K562 (cell line): ENCODE measurements around the gene VPS45. TPM values are rescaled to one million over a fixed set of nuclear protein-coding genes. Genes with fewer than 3 reads are reported as not detected.

ENCODE experiments used
- ARID3A ChIP-seq: IDR thresholded peaks from 2 replicates; pipeline ENCODE4 v1.6.1; 2012; ENCODE audit warnings: low read depth, low read length, improper control_type of control experiment, borderline replicate concordance
- ATF7 ChIP-seq: fragments of 450-650 bp; IDR thresholded peaks from 2 replicates; pipeline ENCODE4 v1.7.1; 2014; ENCODE audit warnings: mild to moderate bottlenecking, moderate library complexity
- CBFA2T3 ChIP-seq: fragments of 450-650 bp; IDR thresholded peaks from 2 replicates; pipeline ENCODE4 v1.6.1; 2017
- CHD2 ChIP-seq: IDR thresholded peaks from 2 replicates; pipeline ENCODE4 v1.6.1; 2011; ENCODE audit warnings: low read depth, low read length
- ELF2 ChIP-seq: fragments of 250-450 bp; sonication (Bioruptor Pico); IDR thresholded peaks from 2 replicates; pipeline ENCODE4 v1.5.0; 2021; ENCODE audit warnings: mild to moderate bottlenecking
- ESRRB ChIP-seq: fragments of 250-450 bp; sonication (Bioruptor Pico); IDR thresholded peaks from 2 replicates; pipeline ENCODE4 v1.5.0; 2020; ENCODE audit warnings: mild to moderate bottlenecking, moderate library complexity, borderline replicate concordance
- FOXA3 ChIP-seq, 2 experiments: fragments of 450-650 bp in 1 of 2; sonication (generic) in 1 of 2; formaldehyde crosslinking; IDR thresholded peaks in 1 of 2; conservative IDR thresholded peaks in 1 of 2; 2 replicates each; pipeline versions ENCODE4 v1.4.0 to v1.8.0; 2020 to 2022; ENCODE audit warnings: mild to moderate bottlenecking in 2 of 2, missing genetic modification reagents in 1 of 2
- FOXM1 ChIP-seq, 2 experiments: fragments of 450-650 bp in 1 of 2; sonication (generic) in 1 of 2; formaldehyde crosslinking in 1 of 2; IDR thresholded peaks; 2 replicates each; pipeline versions ENCODE4 v1.6.1 to v1.9.0; 2017 to 2022; ENCODE audit warnings: low read depth in 2 of 2, mild to moderate bottlenecking in 2 of 2, missing genetic modification reagents in 1 of 2, moderate library complexity in 1 of 2
- HSF4 ChIP-seq: fragments of 250-450 bp; sonication (Bioruptor Pico); IDR thresholded peaks from 2 replicates; pipeline ENCODE4 v2.1.2; 2022; ENCODE audit warnings: mild to moderate bottlenecking, moderate library complexity, borderline replicate concordance
- KAT7 ChIP-seq: sonication (generic); formaldehyde crosslinking; IDR thresholded peaks from 2 replicates; pipeline ENCODE4 v1.8.0; 2022; ENCODE audit warnings: missing genetic modification reagents, mild to moderate bottlenecking, borderline replicate concordance
- L3MBTL2 ChIP-seq: fragments of 450-650 bp; IDR thresholded peaks from 2 replicates; pipeline ENCODE4 v1.6.1; 2016; ENCODE audit warnings: mild to moderate bottlenecking, moderate library complexity
- MEIS2 ChIP-seq: fragments of 450-650 bp; IDR thresholded peaks from 2 replicates; pipeline ENCODE4 v1.6.1; 2014; ENCODE audit warnings: mild to moderate bottlenecking; ENCODE audit not compliant: partially characterized antibody
- MTA3 ChIP-seq: fragments of 450-650 bp; formaldehyde crosslinking; IDR thresholded peaks from 2 replicates; pipeline ENCODE4 v1.6.1; 2017; ENCODE audit warnings: mild to moderate bottlenecking, borderline replicate concordance
- PHF8 ChIP-seq: fragments of 200-600 bp; sonication (generic); IDR thresholded peaks from 2 replicates; pipeline ENCODE4 v1.6.1; 2012; ENCODE audit warnings: mixed run types, mild to moderate bottlenecking, inconsistent platforms, low read length, moderate library complexity, borderline replicate concordance
- RAD51 ChIP-seq: fragments of 450-650 bp; IDR thresholded peaks from 2 replicates; pipeline ENCODE4 v1.7.1; 2016; ENCODE audit warnings: low read depth, mild to moderate bottlenecking, borderline replicate concordance
- TAF7 ChIP-seq: fragments of 450-650 bp; IDR thresholded peaks from 2 replicates; pipeline ENCODE4 v1.6.1; 2016; ENCODE audit warnings: missing genetic modification characterization, missing compliant biosample characterization
- XRCC5 ChIP-seq: fragments of 200-400 bp; formaldehyde crosslinking; IDR thresholded peaks from 2 replicates; pipeline ENCODE4 v1.6.1; 2017; ENCODE audit warnings: low read depth, mild to moderate bottlenecking, low read length
- ZBTB1 ChIP-seq: sonication (generic); formaldehyde crosslinking; IDR thresholded peaks from 2 replicates; pipeline ENCODE4 v1.8.1; 2023; ENCODE audit warnings: missing genetic modification reagents, low read depth, mild to moderate bottlenecking, borderline replicate concordance
- ZNF133 ChIP-seq: fragments of 250-450 bp; sonication (Bioruptor Pico); IDR thresholded peaks from 2 replicates; pipeline ENCODE4 v1.4.0; 2020; ENCODE audit warnings: mild to moderate bottlenecking
- ZNF324 ChIP-seq: fragments of 250-450 bp; sonication (Bioruptor Pico); IDR thresholded peaks from 2 replicates; pipeline ENCODE4 v1.4.0; 2020; ENCODE audit warnings: mild to moderate bottlenecking
- ZNF561 ChIP-seq: fragments of 450-650 bp; formaldehyde crosslinking; conservative IDR thresholded peaks from 2 replicates; pipeline ENCODE4 v1.4.0; 2020; ENCODE audit warnings: mild to moderate bottlenecking, moderate library complexity
- ZNF583 ChIP-seq: fragments of 250-450 bp; sonication (Bioruptor Pico); IDR thresholded peaks from 2 replicates; pipeline ENCODE4 v1.4.0; 2020
- ZNF707 ChIP-seq: fragments of 250-450 bp; sonication (Bioruptor Pico); conservative IDR thresholded peaks from 2 replicates; pipeline ENCODE4 v1.8.0; 2022; ENCODE audit warnings: inconsistent platforms, mild to moderate bottlenecking, moderate library complexity
- polyA plus RNA-seq, 8 experiments: library from polyadenylated mRNA; depleted of rRNA in 4 of 8; stranded (reverse) in 5 of 8; unstranded in 3 of 8; fragments of >200 nt; fragmentation: Nextera tagmentation in 2 of 8; fragmentation: Illumina TruSeq in 1 of 8; extraction: Ambion mirVana in 2 of 8; extraction: Trizol in 1 of 8; gene quantifications; 2 replicates each; pipeline versions ENCODE4 v1.2.1 to v1.2.3, GENCODE V29; 2011 to 2014; ENCODE audit warnings: inconsistent platforms in 1 of 8, missing spikeins in 1 of 8
- total RNA-seq, 7 experiments: library from RNA; depleted of rRNA in 6 of 7; stranded (reverse); fragments of >200 nt in 6 of 7; fragmentation: Illumina TruSeq in 2 of 7; extraction: Trizol in 2 of 7; gene quantifications; 2 replicates each; pipeline versions ENCODE4 v1.2.1 to v1.2.3, GENCODE V29; 2011 to 2021; ENCODE audit warnings: low replicate concordance in 1 of 7
- TF ChIP-seq, protein P1 (sequence below): sonication (generic); formaldehyde crosslinking; IDR thresholded peaks from 2 replicates; pipeline ENCODE4 v1.8.0; 2022; ENCODE audit warnings: mild to moderate bottlenecking, missing genetic modification reagents
- TF ChIP-seq, protein P2 (sequence below): sonication (generic); formaldehyde crosslinking; IDR thresholded peaks from 2 replicates; pipeline ENCODE4 v1.5.0; 2020; ENCODE audit warnings: missing genetic modification reagents

Gene VPS45
- total and polyA plus RNA-seq, 9 of the 15 experiments (the other 6 are each of a cell fraction or from before 2014, with no cell fraction given), result 17.9 to 48.2 (median 34.4) TPM

DNA sequence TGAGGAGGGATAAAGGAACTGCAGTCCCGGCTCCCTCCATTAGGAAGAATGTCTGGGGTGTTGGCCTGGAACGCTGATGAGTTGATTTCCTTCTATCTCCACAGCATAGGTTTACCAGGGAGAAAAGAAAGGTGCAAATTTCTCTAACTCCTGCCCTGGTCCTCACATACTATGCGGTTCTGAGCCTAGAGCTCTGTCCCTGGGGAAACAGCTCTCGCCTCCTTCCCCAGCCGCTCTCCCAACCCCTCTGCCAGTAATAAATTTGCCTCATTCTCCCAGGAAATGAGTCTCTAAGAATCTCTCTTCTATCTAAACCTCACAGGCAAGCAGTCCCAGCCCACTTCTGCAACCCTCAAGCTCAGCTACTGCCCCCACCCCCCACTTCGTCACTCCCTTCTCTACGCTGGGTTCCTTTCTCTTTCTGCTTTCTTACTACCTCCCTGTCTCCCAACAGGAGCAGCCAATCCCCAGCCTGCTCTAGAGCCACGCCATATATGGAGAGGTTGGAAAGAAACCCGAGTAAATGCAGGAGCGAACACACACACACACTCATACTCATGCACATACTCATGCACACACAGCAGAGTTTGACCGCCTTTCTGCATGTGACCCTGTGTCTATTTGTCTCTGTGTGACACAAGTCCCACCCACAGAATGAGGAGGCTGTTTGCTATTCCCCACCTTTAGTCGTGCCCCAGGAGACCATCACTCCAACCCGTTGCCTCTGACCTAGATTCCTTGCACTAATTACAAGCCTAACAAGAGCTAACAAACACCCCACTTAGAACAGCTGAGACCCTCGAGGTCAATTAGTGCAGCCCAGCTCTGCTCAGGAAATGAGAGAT, 95.5 kb downstream of the VPS45 start (continued):
- TF ChIP-seq FOXA3 (CRISPR knock-in tag; conservative IDR thresholded peaks at IDR 0.05 in 1 of 2, IDR thresholded peaks at IDR 0.05 in 1 of 2), result no peak
- TF ChIP-seq CHD2, result 0 out of 2 replicates have a peak, but pooled peaks have one; percentile 49
- no peak for TF ChIP-seq ZBTB1 (CRISPR knock-in tag)
- peak; percentile 80 for TF ChIP-seq CBFA2T3
- peak; percentile 59 for TF ChIP-seq RAD51
- no peak for TF ChIP-seq ZNF583 (CRISPR knock-in tag)
- TF ChIP-seq ARID3A, result peak; percentile 36; the same call in 1 of the 2 replicates
- TF ChIP-seq ZNF133 (CRISPR knock-in tag), result no peak
- no peak for TF ChIP-seq HSF4
- TF ChIP-seq ATF7, result peak; percentile 82; the same call in 1 of the 2 replicates
- no peak for TF ChIP-seq FOXM1 (IDR thresholded peaks at IDR 0.05; ENCODE audit: low read depth)
- TF ChIP-seq FOXM1 (CRISPR knock-in tag; IDR thresholded peaks at IDR 0.05; ENCODE audit: low read depth), result no peak
- no peak for TF ChIP-seq ESRRB (CRISPR knock-in tag)
- TF ChIP-seq L3MBTL2, result peak; percentile 91
- TF ChIP-seq ZNF324 (CRISPR knock-in tag), result no peak
- TF ChIP-seq ZNF561 (CRISPR knock-in tag), result no peak
- peak; percentile 87 for TF ChIP-seq MEIS2
- peak; percentile 49; the same call in 1 of the 2 replicates for TF ChIP-seq TAF7 (tag)
- no peak for TF ChIP-seq ELF2 (CRISPR knock-in tag)
- TF ChIP-seq, protein P1, sequence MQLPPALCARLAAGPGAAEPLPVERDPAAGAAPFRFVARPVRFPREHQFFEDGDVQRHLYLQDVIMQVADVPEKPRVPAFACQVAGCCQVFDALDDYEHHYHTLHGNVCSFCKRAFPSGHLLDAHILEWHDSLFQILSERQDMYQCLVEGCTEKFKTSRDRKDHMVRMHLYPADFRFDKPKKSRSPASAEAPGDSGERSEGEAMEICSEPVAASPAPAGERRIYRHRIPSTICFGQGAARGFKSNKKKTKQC, result peak; percentile 47; the same call in 1 of the 2 replicates
- no peak for TF ChIP-seq KAT7 (CRISPR knock-in tag)
- TF ChIP-seq, protein P2, sequence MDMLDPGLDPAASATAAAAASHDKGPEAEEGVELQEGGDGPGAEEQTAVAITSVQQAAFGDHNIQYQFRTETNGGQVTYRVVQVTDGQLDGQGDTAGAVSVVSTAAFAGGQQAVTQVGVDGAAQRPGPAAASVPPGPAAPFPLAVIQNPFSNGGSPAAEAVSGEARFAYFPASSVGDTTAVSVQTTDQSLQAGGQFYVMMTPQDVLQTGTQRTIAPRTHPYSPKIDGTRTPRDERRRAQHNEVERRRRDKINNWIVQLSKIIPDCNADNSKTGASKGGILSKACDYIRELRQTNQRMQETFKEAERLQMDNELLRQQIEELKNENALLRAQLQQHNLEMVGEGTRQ, result 0 out of 2 replicates have a peak, but pooled peaks have one; percentile 29
- 0 out of 2 replicates have a peak, but pooled peaks have one; percentile 50 for TF ChIP-seq MTA3
- peak; percentile 60; the same call in 1 of the 2 replicates for TF ChIP-seq PHF8
- TF ChIP-seq ZNF707 (CRISPR knock-in tag), result no peak
- TF ChIP-seq XRCC5, result 0 out of 2 replicates have a peak, but pooled peaks have one; percentile 51
